Measurements from ENCODE around the gene CDK16.
A peak's percentile ranks its signal among the peaks of the same experiment; 100 is the strongest.

The CDK16 gene

DNA sequence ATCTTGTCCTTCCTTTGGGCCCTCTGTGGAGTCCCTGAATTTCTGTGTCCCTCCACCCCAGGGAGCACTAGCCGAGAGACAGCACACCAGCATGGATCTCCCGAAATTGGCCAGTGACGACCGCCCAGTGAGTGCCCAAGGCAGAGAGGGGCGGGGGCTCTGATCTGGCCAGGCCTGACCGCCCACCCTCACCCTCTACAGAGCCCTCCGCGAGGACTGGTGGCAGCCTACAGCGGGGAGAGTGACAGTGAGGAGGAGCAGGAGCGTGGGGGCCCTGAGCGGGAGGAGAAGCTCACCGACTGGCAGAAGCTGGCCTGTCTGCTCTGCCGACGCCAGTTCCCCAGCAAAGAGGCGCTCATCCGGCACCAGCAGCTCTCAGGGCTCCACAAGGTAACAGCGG, 33.2 kb upstream of the CDK16 start:
- no peak for DNase-seq (ENCODE audit: low read depth, low spot score)
- H3K27ac ChIP-seq (ENCODE audit: low read length), result no peak overlapping the region
- no peak overlapping the region for H3K4me3 ChIP-seq (ENCODE audit: low read length)

GRCh38 chrX:47186096-47186740, 32.3 kb upstream of the CDK16 start:
- Histone ChIP-seq H3K4me1 (ENCODE audit: control insufficient read depth, insufficient read depth, low read length) (peaks cover 2% of the 10 kb centered on the region; the same call in 1 of the 2 replicates), H3K9me3 (ENCODE audit: control insufficient read depth, insufficient read depth, low read length) (no peaks in the 10 kb centered on the region), H3K36me3 (ENCODE audit: control insufficient read depth, insufficient read depth, low read length) (peaks cover 21% of the 10 kb centered on the region), H3K4me3 (ENCODE audit: low read length) (no peak overlapping the region), H3K27ac (ENCODE audit: low read length) (no peak overlapping the region), H3K27me3 (ENCODE audit: control insufficient read depth, insufficient read depth, low read length) (no peaks in the 10 kb centered on the region)
- no peak for DNase-seq (ENCODE audit: low read depth, low spot score)
- no CpG with 5 or more reads among the region's 27 CpGs for WGBS (ENCODE audit: insufficient coverage, insufficient read length)

More for the DNA sequence above, 33.2 kb upstream of the CDK16 start:
- no peaks in the 10 kb centered on the region for H3K4me1 ChIP-seq (ENCODE audit: control insufficient read depth, insufficient read depth, low read length)
- no CpG with 5 or more reads among the region's 17 CpGs for WGBS (ENCODE audit: insufficient coverage, insufficient read length)
- H3K27me3 ChIP-seq (ENCODE audit: control insufficient read depth, insufficient read depth, low read length), result no peaks in the 10 kb centered on the region
- H3K36me3 ChIP-seq (ENCODE audit: control insufficient read depth, insufficient read depth, low read length), result peaks cover 26% of the 10 kb centered on the region
- no peaks in the 10 kb centered on the region for H3K9me3 ChIP-seq (ENCODE audit: control insufficient read depth, insufficient read depth, low read length)

- Histone ChIP-seq H3K9me3 (ENCODE audit: control insufficient read depth, insufficient read depth, low read length) (no peaks in the 10 kb centered on the region), H3K27me3 (ENCODE audit: control insufficient read depth, insufficient read depth, low read length) (no peaks in the 10 kb centered on the region), H3K4me1 (ENCODE audit: control insufficient read depth, insufficient read depth, low read length) (peaks cover 2% of the 10 kb centered on the region; the same call in 1 of the 2 replicates), H3K27ac (ENCODE audit: low read length) (no peak overlapping the region), H3K4me3 (ENCODE audit: low read length) (no peak overlapping the region), H3K36me3 (ENCODE audit: control insufficient read depth, insufficient read depth, low read length) (peaks cover 13% of the 10 kb centered on the region)
- no peak for DNase-seq (ENCODE audit: low read depth, low spot score)
- no CpG with 5 or more reads among the region's 4 CpGs for WGBS (ENCODE audit: insufficient coverage, insufficient read length)
Observed at GRCh38 chrX:47187106-47187677, 31.3 kb upstream of the CDK16 start.

DNA sequence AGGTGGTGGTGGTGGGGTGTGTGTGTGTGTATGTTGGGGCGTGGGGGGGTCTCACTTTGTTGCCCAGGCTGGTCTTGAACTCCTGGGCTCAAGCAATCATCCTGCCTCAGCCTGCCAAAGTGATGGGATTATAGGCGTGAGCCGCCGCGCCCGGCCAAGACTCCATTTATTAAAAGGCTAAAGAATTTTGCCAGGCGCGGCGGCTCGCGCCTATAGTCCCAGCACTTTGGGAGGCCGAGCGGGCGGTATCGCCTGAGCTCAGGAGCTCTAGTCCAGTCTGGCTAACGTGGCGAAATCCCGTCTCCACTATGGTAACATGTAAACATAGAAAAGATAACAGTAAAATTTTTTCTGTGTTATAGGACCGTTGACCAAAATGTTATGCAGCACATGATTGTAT, 28.6 kb upstream of the CDK16 start:
- H3K27me3 ChIP-seq (ENCODE audit: control insufficient read depth, insufficient read depth, low read length), result no peaks in the 10 kb centered on the region
- no peak overlapping the region for H3K27ac ChIP-seq (ENCODE audit: low read length)
- WGBS (ENCODE audit: insufficient coverage, insufficient read length), result no CpG with 5 or more reads among the region's 19 CpGs
- peaks cover 10% of the 10 kb centered on the region for H3K36me3 ChIP-seq (ENCODE audit: control insufficient read depth, insufficient read depth, low read length)
- no peak overlapping the region for H3K4me3 ChIP-seq (ENCODE audit: low read length)
- no peak for DNase-seq (ENCODE audit: low read depth, low spot score)
- H3K4me1 ChIP-seq (ENCODE audit: control insufficient read depth, insufficient read depth, low read length), result peaks cover 4% of the 10 kb centered on the region; the same call in 1 of the 2 replicates
- H3K9me3 ChIP-seq (ENCODE audit: control insufficient read depth, insufficient read depth, low read length), result no peaks in the 10 kb centered on the region

DNA sequence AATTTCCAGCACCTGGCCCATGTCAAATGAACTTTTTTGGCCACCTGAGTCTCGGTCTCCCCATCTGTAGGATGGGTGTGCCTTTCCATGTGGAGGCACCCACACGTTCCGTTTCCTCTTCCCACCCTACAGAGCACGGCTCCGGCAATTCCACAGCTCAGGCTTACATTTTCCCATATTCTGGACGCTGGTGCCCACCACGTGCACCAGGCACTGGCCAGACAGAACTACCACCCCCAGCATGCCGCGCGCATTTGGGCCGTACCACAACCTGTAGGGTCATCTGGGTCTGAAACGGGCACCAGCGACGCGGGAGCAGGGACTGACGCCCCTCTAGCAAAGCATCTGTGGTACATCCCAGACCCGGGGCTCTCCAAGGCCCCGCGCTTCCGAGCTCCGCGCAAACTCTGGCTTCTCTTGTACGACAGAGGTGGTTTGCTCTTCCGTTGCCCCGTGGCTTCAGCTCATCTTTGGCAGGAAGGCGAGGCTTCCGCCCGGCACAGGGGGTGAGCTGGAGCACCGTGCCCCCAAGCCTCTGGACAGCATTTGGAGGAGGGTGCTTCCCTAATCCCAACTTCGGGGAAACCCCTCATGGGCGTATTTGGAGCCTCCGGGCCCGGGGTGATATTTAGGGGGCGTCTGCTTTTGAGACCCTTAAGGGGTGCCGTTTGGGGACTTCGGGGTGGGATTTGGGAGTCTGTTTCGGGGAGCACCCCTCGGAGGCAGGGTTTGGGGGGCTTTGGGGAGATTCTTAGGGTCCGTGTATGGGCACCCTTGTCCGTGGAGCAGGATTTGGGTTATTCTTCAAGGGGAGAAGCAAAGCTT, 27.8 kb upstream of the CDK16 start:
- Histone ChIP-seq H3K27ac (ENCODE audit: low read length) (no peak overlapping the region), H3K9me3 (ENCODE audit: control insufficient read depth, insufficient read depth, low read length) (no peaks in the 10 kb centered on the region), H3K4me3 (ENCODE audit: low read length) (peak overlapping the region; percentile 70), H3K36me3 (ENCODE audit: control insufficient read depth, insufficient read depth, low read length) (peaks cover 7% of the 10 kb centered on the region), H3K4me1 (ENCODE audit: control insufficient read depth, insufficient read depth, low read length) (peaks cover 4% of the 10 kb centered on the region; the same call in 1 of the 2 replicates), H3K27me3 (ENCODE audit: control insufficient read depth, insufficient read depth, low read length) (no peaks in the 10 kb centered on the region)
- DNase-seq (ENCODE audit: low read depth, low spot score), result peak; percentile 50
- WGBS (ENCODE audit: insufficient coverage, insufficient read length), result no CpG with 5 or more reads among the region's 40 CpGs

DNA sequence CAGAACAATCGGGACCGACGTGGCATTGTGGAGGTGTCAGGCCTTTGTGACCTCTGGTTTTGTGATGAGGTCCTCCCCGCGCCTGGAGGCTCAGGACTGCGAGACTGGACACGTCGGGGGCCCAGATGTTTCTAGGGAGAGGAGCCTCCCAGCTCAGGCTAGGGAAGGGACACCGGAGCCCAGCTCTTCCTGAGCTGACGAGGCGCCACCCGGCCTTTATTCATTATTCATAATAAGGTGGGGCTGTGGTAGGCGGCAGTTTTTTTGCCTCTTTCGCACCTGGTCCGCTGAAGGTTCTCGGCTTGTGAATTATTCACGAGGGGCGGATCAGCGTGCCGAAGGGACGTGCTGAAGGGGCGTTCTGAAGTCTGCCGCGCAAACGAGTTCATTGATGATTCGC, 27.1 kb upstream of the CDK16 start:
- no peaks in the 10 kb centered on the region for H3K9me3 ChIP-seq (ENCODE audit: control insufficient read depth, insufficient read depth, low read length)
- H3K4me3 ChIP-seq (ENCODE audit: low read length), result peak overlapping the region; percentile 70
- H3K36me3 ChIP-seq (ENCODE audit: control insufficient read depth, insufficient read depth, low read length), result peaks cover 2% of the 10 kb centered on the region; the same call in 1 of the 2 replicates
- DNase-seq (ENCODE audit: low read depth, low spot score), result no peak
- H3K4me1 ChIP-seq (ENCODE audit: control insufficient read depth, insufficient read depth, low read length), result peaks cover 4% of the 10 kb centered on the region; the same call in 1 of the 2 replicates
- no peaks in the 10 kb centered on the region for H3K27me3 ChIP-seq (ENCODE audit: control insufficient read depth, insufficient read depth, low read length)
- WGBS (ENCODE audit: insufficient coverage, insufficient read length), result no CpG with 5 or more reads among the region's 26 CpGs
- no peak overlapping the region for H3K27ac ChIP-seq (ENCODE audit: low read length)

GRCh38 chrX:47191806-47192401, 26.6 kb upstream of the CDK16 start:
- no peak for DNase-seq (ENCODE audit: low read depth, low spot score)
- no CpG with 5 or more reads among the region's 16 CpGs for WGBS (ENCODE audit: insufficient coverage, insufficient read length)

DNA sequence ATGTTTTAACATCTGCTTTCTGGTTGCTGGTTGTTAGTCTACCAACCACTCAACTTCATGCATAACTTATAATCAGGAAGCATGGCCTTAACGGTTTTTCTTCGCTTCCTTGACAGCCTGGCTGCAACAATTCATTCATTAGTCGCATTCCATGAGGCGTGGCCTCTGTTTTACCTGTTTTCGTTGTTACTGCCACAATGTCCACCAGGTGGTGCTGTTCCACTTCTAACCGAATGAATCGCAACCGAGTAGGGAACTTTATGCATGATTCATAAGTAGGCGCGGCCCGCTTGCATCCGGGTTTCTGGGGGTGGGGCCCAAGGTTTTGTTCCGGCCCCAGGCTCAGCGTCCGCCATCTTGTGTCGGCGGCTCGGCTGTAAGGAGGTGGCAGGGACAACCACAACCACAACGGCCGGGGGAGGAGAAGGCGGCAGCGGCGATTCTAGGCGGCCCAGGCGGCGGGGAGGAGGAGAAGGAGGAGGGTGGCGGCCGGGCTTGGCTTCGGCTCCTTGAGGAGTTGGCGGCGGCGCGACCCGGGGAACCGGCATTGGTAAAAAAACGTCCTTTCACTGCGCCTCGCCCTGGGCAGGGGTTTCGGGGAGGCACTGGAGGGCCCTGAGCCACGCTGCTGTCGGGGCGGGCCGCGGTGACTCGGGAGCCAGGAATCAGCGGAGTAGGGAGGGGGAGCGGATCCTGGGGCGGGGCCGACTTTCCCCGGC, 24.8 kb upstream of the CDK16 start, which contains the start of gene UBA1:
TSS of gene UBA1 (plus strand) at position 355 of the 719 bp plus-strand sequence. CDS start 4,974 bp downstream, outside the sequence.
- peaks cover 4% of the 10 kb centered on the region; the same call in 1 of the 2 replicates for H3K4me1 ChIP-seq (ENCODE audit: control insufficient read depth, insufficient read depth, low read length)
- no CpG with 5 or more reads among the region's 50 CpGs for WGBS (ENCODE audit: insufficient coverage, insufficient read length)
- H3K9me3 ChIP-seq (ENCODE audit: control insufficient read depth, insufficient read depth, low read length), result no peaks in the 10 kb centered on the region
- H3K27ac ChIP-seq (ENCODE audit: low read length), result no peak within 1 kb of the TSS
- H3K36me3 ChIP-seq (ENCODE audit: control insufficient read depth, insufficient read depth, low read length), result peaks cover 6% of the 10 kb centered on the region
- peak; percentile 77 for DNase-seq (ENCODE audit: low read depth, low spot score)
- H3K27me3 ChIP-seq (ENCODE audit: control insufficient read depth, insufficient read depth, low read length), result no peaks in the 10 kb centered on the region
- H3K4me3 ChIP-seq (ENCODE audit: low read length), result peak within 1 kb of the TSS; percentile 97; the same call in 1 of the 2 replicates

More at GRCh38 chrX:47191806-47192401, 26.6 kb upstream of the CDK16 start:
- no peak overlapping the region for H3K27ac ChIP-seq (ENCODE audit: low read length)
- H3K36me3 ChIP-seq (ENCODE audit: control insufficient read depth, insufficient read depth, low read length), result peaks cover 2% of the 10 kb centered on the region; the same call in 1 of the 2 replicates
- no peaks in the 10 kb centered on the region for H3K9me3 ChIP-seq (ENCODE audit: control insufficient read depth, insufficient read depth, low read length)
- H3K4me3 ChIP-seq (ENCODE audit: low read length), result peak overlapping the region; percentile 70; the same call in 1 of the 2 replicates
- no peaks in the 10 kb centered on the region for H3K27me3 ChIP-seq (ENCODE audit: control insufficient read depth, insufficient read depth, low read length)
- peaks cover 4% of the 10 kb centered on the region; the same call in 1 of the 2 replicates for H3K4me1 ChIP-seq (ENCODE audit: control insufficient read depth, insufficient read depth, low read length)

- Histone ChIP-seq H3K4me1 (ENCODE audit: control insufficient read depth, insufficient read depth, low read length) (peaks cover 4% of the 10 kb centered on the region; the same call in 1 of the 2 replicates), H3K36me3 (ENCODE audit: control insufficient read depth, insufficient read depth, low read length) (peaks cover 13% of the 10 kb centered on the region), H3K4me3 (ENCODE audit: low read length) (peak overlapping the region; percentile 97; the same call in 1 of the 2 replicates), H3K9me3 (ENCODE audit: control insufficient read depth, insufficient read depth, low read length) (no peaks in the 10 kb centered on the region), H3K27me3 (ENCODE audit: control insufficient read depth, insufficient read depth, low read length) (no peaks in the 10 kb centered on the region), H3K27ac (ENCODE audit: low read length) (no peak overlapping the region)
- no peak for DNase-seq (ENCODE audit: low read depth, low spot score)
- WGBS (ENCODE audit: insufficient coverage, insufficient read length), result no CpG with 5 or more reads among the region's 14 CpGs
Observed at GRCh38 chrX:47194194-47194787, 24.2 kb upstream of the CDK16 start.

Data from iPS DF 6.9 (cell line).